ENCODE measurements around the gene KCTD16.

GRCh38 chr5:144352732-144353317, 182.2 kb downstream of the KCTD16 start:
- no peak for TF ChIP-seq CTCF (IDR thresholded peaks at IDR 0.05)
- TF ChIP-seq EZH2 (IDR thresholded peaks at IDR 0.05; ENCODE audit: borderline replicate concordance, insufficient read depth, low read depth, low read length, poor library complexity, severe bottlenecking): no peak
